ENCODE measurements around the gene ARL4D.
"Not testable (repeated sequence)": the region's sequence is repeated elsewhere in the genome, so short reads cannot be mapped to it uniquely, and the experiment has no call there.

Gene ARL4D

DNA sequence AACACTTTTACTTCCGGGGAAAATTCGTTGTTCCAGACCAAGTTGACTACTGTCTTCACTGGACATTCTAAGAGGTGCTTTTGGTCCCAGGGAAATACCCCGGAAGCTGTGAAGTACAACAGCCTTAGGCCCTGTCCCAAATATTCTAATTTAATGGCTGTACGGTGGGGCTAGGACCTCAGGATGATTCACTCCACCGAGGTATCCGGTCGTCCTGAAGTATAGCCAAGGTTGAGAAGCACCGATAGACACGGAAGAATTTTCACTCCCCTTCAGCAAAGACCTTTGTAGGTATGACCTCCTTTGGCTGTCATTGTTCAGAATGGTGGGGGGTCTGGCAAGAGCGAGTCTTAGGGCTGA lies 34.9 kb upstream of the ARL4D start:
- TF ChIP-seq ZNF274 (IDR thresholded peaks at IDR 0.05; ENCODE audit: low read depth, low read length), result no peak
- no peak overlapping the region for H3K4me3 ChIP-seq (ENCODE audit: low read length)

DNA sequence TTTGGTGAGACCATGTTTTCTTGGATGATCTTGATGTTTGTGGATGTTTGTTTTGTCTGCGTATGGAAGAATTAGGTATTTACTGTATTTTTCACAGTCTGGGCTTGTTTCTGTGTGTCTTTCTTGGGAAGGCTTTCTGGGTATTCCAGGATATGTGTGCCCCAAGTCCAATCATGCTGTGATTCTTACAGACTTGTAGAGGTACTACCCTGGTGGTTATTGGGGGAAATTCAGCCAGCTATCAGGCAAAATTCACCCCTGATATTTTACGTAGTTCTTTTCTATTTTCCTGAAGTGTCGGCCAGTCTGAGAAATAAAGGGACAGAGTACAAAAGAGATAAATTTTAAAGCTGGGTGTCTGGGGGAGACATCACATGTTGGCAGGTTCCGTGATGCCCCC lies 33.4 kb upstream of the ARL4D start:
- H3K4me3 ChIP-seq (ENCODE audit: low read length), result no peak overlapping the region
- no peak for TF ChIP-seq ZNF274 (IDR thresholded peaks at IDR 0.05; ENCODE audit: low read depth, low read length)

DNA sequence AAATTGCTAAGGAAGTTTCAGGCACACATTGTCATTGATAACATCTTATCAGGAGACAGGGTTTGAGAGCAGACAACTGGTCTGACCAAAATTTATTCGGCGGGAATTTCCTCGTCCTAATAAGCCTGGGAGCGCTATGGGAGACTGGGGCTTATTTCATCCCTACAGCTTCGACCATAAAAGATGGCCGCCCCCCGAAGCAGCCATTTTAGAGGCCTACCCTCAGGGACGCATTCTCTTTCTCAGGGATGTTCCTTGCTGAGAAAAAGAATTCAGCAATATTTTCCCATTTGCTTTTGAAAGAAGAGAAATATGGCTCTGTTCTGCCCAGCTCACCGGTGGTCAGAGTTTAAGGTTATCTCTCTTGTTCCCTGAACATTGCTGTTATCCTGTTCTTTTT lies 32.9 kb upstream of the ARL4D start:
- H3K4me3 ChIP-seq (ENCODE audit: low read length), result not testable (repeated sequence)

DNA sequence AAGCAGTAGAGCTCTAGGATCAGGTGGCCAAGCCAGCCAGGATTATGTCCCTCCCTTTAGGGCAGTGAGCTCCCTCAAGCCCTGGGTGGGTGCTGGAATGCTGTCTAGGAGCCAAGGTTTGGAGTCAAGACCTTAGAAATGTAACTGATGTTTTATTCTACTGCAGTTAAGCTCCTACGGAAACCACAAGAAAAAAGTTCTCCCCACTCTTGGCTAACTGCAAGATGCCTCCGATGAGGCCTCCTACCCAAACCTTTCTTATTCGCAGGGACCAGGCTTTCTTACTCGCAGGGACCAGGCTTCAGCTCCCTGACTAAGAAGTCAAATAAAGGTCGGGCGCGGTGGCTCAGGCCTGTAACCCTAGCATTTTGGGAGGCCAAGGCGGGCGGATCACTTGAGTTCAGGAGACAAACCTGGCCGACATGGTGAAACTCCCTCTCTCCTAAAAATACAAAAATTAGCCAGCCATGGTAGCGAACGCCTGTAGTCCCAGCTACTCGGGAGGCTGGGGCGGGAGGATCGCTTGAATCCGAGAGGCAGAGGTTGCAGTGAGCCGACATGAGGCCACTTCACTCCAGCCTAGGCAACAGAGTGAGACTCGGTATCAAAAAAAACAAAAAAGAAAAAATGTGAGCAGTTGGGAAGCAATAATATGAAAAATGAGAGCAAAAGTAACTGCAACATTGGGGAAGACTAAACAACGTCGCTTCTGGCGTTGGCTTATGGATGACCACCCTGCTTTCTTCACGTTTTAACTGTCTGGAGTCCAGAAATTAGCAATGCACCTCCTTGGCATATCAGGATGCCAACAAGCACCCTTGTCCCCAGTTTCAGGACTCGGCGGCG lies 31.7 kb upstream of the ARL4D start:
- H3K4me3 ChIP-seq (ENCODE audit: low read length), result no peak overlapping the region
- TF ChIP-seq ZNF274 (IDR thresholded peaks at IDR 0.05; ENCODE audit: low read depth, low read length), result no peak

DNA sequence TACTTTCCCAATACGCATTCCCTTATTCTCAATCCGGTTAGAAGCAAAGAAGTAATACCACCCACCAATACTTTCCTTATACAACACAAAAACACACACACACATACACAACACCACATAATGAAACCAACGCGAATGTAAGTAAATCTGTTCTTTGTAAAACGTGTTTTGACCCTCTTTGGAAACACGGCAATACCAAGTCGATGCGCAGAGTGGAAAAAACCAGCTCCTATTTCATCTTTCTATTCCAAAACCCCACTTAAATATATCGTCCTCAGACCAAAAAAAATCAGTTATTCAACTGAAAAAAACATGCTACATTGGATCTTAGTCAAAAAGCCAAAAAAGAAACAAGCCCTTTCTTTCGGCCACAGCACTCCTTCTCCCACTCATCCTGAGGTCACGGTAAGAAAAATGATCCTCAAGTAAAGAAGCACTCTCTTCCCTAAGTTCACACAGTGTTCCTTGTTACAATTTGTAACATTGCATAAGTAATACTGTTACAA lies 31.0 kb upstream of the ARL4D start:
- TF ChIP-seq ZNF274 (IDR thresholded peaks at IDR 0.05; ENCODE audit: low read depth, low read length), result no peak
- peak overlapping the region; percentile 17; the same call in 1 of the 2 replicates for H3K4me3 ChIP-seq (ENCODE audit: low read length)

DNA sequence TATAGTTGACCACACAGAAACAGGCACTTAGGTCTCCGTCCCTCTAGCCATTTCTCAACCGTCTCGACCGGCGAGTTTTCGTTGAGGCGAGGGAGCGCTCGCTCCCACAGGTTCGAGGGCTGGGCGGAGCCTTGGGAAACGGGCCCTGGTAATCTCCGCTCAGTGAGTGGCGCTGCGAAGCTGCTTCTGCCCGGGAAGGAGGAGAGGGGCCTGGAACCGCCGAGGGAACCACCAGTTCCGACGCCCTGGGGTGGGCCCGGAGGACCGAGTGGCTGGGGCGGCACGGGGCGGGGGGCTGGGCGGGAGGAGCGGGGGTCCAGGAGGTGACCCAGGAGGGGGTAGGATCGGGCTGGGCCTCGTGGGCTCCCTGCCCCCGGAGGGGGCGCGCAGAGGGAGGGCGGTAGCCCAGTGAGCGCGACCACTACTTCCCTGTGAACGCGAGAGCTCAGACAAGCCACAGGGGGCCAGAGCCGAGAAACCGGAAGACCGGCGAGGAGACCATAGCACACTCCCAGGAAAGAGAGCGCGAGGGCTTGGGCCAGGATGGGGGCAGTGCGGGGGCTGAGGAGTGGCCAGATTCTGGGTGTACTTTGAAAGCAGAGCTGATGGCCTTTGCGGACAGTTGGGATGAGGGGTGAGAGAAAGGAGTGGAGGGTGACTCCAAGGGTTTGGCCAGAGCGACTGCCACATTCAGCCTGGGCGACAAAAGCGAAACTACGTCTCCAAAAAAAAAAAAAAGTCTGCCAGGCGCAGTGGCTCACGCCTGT lies 29.9 kb upstream of the ARL4D start:
- no peak for TF ChIP-seq ZNF274 (IDR thresholded peaks at IDR 0.05; ENCODE audit: low read depth, low read length)

DNA sequence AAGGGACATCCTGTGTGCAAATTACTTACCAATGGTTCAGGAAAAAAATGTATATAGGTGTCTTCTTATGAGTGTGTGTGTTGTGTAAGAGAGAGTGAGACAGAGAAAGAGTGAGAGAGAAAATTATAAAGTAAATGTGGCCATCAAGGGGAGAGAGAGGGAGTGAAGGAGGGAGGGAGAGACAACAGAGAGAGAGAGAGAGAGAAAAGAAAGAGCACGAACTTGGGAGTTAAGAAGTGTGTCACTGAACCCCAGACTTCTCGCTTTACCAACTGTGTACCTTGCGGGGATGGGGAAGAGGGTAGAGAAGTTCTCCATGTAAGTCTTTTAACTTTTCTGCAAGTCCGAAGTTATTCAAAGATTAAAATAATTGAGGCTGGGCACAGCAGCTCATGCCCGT lies 28.8 kb upstream of the ARL4D start:
- no peak for TF ChIP-seq ZNF274 (IDR thresholded peaks at IDR 0.05; ENCODE audit: low read depth, low read length)
- no peak overlapping the region for H3K4me3 ChIP-seq (ENCODE audit: low read length)

More for the DNA sequence above, 29.9 kb upstream of the ARL4D start:
- peak overlapping the region; percentile 38; the same call in 1 of the 2 replicates for H3K4me3 ChIP-seq (ENCODE audit: low read length)

DNA sequence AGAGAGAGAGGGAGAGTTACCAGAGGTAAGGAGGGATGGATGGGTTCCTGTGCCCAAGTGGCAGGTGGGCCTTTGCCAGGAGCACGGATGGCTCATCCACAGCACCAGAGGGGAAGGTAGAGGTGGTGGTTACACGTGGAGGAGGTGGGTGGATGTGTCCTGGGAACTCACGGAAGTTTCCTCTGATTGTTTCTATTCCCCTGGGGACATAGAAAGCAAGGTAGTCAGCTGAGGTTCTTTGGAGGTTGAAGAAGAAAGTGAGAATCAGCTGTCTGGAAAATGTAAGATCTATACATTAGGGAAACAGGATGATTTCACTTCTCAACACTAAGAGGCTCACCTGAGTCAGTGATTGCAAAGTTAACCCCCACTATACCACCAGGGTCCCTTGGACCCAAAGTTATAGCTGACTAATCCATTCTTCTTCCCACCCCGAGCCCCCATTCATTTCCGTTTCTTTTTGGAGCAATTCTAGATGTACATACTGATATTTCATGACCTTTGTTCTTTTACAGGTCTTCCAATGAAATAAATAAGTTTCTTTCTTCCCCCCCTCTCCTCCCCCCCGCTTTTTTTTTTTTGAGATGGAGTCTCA lies 27.5 kb upstream of the ARL4D start:
- no peak for TF ChIP-seq ZNF274 (IDR thresholded peaks at IDR 0.05; ENCODE audit: low read depth, low read length)

DNA sequence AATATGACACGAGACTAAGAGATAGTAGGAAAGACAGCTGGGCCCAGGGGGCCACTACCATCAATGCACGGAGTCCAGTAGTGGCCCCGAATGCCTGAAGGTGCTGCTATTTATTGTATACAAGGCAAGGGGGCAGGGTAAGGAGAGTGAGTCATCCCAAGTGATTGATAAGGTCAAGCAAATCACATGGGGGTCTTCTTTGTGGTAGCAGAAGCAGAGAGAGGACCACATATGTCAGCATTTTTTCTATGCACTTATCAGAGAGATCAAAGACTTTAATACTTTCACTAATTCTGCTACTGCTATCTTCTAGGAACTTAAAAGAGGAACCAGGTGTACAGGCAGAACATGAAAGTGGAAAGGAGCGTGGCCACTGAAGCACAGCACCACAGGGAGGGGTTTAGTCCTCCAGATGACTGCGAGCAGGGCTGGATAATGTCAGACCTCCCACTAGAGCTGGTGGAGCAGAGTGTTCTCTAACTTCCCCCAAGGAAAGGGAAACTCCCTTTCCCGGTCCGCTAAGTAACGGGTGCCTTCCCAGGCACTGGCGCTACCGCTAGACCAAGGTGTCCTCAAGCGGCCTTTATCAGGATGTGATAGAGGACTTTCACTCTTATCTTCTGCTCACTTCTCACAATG lies 26.4 kb upstream of the ARL4D start:
- TF ChIP-seq ZNF274 (IDR thresholded peaks at IDR 0.05; ENCODE audit: low read depth, low read length), result no peak
- no peak overlapping the region; the same call in 1 of the 2 replicates for H3K4me3 ChIP-seq (ENCODE audit: low read length)

More for the DNA sequence above, 27.5 kb upstream of the ARL4D start:
- no peak overlapping the region for H3K4me3 ChIP-seq (ENCODE audit: low read length)

DNA sequence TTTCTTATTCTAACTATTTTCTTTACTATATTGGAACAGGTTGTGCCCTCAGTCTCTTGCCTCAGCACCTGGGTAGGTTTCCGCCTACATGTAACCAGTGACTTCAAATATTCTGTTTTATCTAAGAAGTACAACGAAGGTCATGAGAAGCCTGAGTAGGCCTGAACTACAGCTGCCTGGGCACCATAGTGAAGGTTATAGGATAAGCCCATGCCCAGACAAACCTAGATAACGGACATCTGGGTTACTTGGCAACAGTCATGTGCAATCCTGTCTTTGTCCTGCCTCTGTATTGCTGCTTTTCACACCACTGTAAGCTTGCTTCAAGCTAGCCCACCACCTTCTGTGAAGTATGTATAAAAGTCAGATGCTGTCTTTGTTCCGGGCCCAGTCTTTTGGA lies 25.4 kb upstream of the ARL4D start:
- TF ChIP-seq ZNF274 (IDR thresholded peaks at IDR 0.05; ENCODE audit: low read depth, low read length), result no peak
- no peak overlapping the region for H3K4me3 ChIP-seq (ENCODE audit: low read length)

DNA sequence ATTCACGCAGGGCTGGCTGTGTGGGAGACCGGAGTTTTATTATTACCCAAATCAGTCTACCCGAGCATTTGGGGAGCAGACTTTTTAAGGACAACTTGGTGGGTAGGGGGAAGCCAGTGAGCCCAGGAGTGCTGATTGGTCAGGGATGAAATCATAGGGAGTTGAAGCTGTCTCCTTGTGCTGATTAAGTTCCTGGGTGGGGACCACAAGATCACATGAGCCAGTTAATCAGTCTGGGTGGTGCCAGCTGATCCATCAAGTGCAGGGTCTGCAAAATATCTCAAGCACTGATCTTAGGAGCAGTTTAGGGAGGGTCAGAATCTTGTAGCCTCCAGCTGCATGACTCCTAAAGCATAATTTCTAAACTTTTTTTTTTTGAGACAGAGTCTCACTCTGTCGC lies 22.9 kb upstream of the ARL4D start:
- not testable (repeated sequence) for H3K4me3 ChIP-seq (ENCODE audit: low read length)

DNA sequence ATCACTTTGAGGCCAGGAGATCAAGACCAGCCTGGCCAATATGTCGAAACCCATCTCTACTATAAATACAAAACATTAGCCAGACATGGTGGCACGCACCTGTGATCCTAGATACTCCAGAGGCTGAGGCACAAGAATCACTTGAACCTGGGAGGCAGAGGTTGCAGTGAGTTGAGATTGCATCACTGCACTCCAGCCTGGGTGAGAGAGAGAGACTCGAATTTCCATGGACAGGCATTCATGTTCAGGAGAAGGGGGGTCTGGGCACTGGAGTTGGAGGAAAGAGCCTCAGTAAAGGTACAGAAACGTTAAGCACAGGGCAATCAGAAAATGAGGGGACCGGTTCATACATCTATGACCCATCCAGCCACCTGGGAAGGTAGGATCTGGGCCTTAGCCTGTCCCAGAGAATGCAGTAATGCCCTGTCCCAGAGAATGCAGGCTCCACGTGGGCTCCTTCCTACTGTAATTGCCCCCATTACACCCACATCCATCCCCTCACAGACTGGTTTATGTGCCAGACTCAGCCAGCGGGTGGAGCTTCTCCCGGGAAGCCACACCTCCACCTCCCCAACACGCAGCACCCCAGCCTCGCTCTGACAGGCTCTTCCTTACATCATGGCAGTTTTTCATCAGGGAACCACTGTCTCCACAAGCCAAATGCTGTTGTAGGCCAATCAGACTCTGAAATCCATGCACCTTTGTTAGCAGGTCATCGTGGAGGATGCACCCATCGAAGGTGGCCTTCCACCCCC lies 21.6 kb upstream of the ARL4D start:
- H3K4me3 ChIP-seq (ENCODE audit: low read length), result no peak overlapping the region
- TF ChIP-seq ZNF274 (IDR thresholded peaks at IDR 0.05; ENCODE audit: low read depth, low read length), result no peak

DNA sequence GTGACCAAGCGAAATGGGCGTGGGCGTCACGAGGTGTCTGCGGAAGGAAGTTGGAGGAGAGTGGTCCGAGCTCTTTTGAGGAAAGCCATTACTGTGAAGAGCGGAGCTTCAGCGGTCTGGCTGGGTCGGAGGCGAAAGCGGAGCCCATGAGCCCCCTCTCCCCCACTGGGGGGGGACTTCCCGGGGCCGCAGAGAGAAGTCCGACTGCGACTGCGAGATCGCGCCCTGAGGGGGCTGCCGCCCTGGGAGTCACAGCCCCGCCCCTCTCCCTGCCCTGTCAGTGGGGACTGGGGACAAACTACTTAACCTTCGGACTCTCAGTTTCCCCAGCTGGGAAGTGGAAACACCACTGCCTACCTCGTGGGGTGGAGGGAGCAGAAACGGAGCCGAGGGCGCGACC lies 20.0 kb upstream of the ARL4D start:
- no peak overlapping the region for H3K4me3 ChIP-seq (ENCODE audit: low read length)
- TF ChIP-seq ZNF274 (IDR thresholded peaks at IDR 0.05; ENCODE audit: low read depth, low read length), result no peak

DNA sequence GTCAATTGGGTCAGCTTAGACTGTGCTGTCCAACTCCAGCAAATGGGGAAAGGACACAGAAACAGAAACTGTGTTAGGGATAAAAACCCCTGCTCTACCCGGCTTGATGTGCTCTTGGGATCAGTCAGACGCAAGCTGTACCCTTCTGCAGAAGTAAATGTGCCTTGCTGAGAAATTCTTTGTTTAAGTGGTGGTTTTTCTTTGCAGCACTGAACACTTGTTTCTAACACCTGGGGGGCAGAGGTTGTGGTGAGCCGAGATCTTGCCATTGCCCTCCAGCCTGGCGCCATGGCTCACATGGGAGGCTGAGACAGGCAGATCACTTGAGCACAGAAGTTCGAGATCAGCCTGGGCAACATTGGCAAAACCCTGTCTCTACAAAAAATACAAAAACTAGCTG lies 18.5 kb upstream of the ARL4D start:
- TF ChIP-seq ZNF274 (IDR thresholded peaks at IDR 0.05; ENCODE audit: low read depth, low read length), result no peak

More for the DNA sequence above, 18.5 kb upstream of the ARL4D start:
- no peak overlapping the region for H3K4me3 ChIP-seq (ENCODE audit: low read length)
